Stimulated activated naive CD8-positive, alpha-beta T cell treated with anti-CD3 and anti-CD28 coated beads, Interleukin-15, amount 100 ng/mL, for 72 hours (primary cell): ENCODE results near the gene F5.

Source experiments
- ATAC-seq: fragments of 150-1000 bp; cut with Tn5 transposase; 2 replicates; pipeline ENCODE4 v1.10.0; 2021; ENCODE audit warnings: mild to moderate bottlenecking, moderate library complexity
- DNase-seq, 2 donors: peaks; one replicate each; pipeline ENCODE4 v3.0.0; 2021 to 2022
- H3K27ac Mint-ChIP-seq, 2 donors: one replicate each; pipeline ENCODE4 v1.8.0; 2022; ENCODE audit warnings: mild to moderate bottlenecking in 2 of 2, mixed read lengths in 2 of 2, moderate library complexity in 2 of 2
- H3K27me3 Mint-ChIP-seq: one replicate; pipeline ENCODE4 v1.8.0; 2022; ENCODE audit warnings: mixed read lengths
- H3K4me1 Mint-ChIP-seq: one replicate; pipeline ENCODE4 v1.8.0; 2022; ENCODE audit warnings: mild to moderate bottlenecking, mixed read lengths
- H3K4me3 Mint-ChIP-seq, 2 donors: one replicate each; pipeline ENCODE4 v1.8.0; 2022; ENCODE audit warnings: mild to moderate bottlenecking in 2 of 2, mixed read lengths in 2 of 2, moderate library complexity in 1 of 2
- H3K9me3 Mint-ChIP-seq, 2 donors: one replicate each; pipeline ENCODE4 v1.8.0; 2022; ENCODE audit warnings: mixed read lengths in 2 of 2

F5 gene

GRCh38 chr1:169487133-169487532, 99.1 kb downstream of the F5 start:
- DNase-seq (no peak), ATAC-seq (no peak)
- Mint-ChIP-seq H3K4me1 (peaks cover 56% of the 10 kb centered on the region), H3K9me3 (no peaks in the 10 kb centered on the region), H3K4me3 (peak overlapping the region; percentile 91 to 98), H3K27me3 (no peaks in the 10 kb centered on the region), H3K27ac (no peak overlapping the region)

GRCh38 chr1:169486281-169487051, 99.8 kb downstream of the F5 start:
- H3K4me3 Mint-ChIP-seq = peak overlapping the region; percentile 91 to 98

GRCh38 chr1:169485431-169486280, 100.6 kb downstream of the F5 start, which contains the start of gene SLC19A2:
TSS of gene SLC19A2 (minus strand) at chr1:169485944. CDS start at chr1:169485766, 178 bp downstream.
- peak; percentile 90 to 95 for DNase-seq
- Mint-ChIP-seq H3K4me3 (peak within 1 kb of the TSS; percentile 91 to 98), H3K9me3 (no peaks in the 10 kb centered on the region), H3K27me3 (no peaks in the 10 kb centered on the region), H3K27ac (peak within 1 kb of the TSS; percentile 86 to 91), H3K4me1 (peaks cover 66% of the 10 kb centered on the region)
- ATAC-seq = peak; percentile 98

More at GRCh38 chr1:169486281-169487051, 99.8 kb downstream of the F5 start:
- Mint-ChIP-seq H3K27ac (peak overlapping the region; percentile 80 to 91), H3K27me3 (no peaks in the 10 kb centered on the region), H3K4me1 (peaks cover 58% of the 10 kb centered on the region), H3K9me3 (no peaks in the 10 kb centered on the region)
- DNase-seq (no peak), ATAC-seq (peak; percentile 16)

- DNase-seq (peak; percentile 39 to 41), ATAC-seq (peak; percentile 48)
- H3K27me3 Mint-ChIP-seq = no peaks in the 10 kb centered on the region
- H3K27ac Mint-ChIP-seq = peak overlapping the region; percentile 14 to 86
- H3K4me1 Mint-ChIP-seq = peaks cover 70% of the 10 kb centered on the region
- H3K4me3 Mint-ChIP-seq = peak overlapping the region; percentile 91 to 98
- no peaks in the 10 kb centered on the region for H3K9me3 Mint-ChIP-seq
Observed at GRCh38 chr1:169484683-169485430, 101.4 kb downstream of the F5 start.

- Mint-ChIP-seq H3K27me3 (no peaks in the 10 kb centered on the region), H3K4me3 (peak overlapping the region; percentile 91 to 98), H3K4me1 (peaks cover 63% of the 10 kb centered on the region), H3K27ac (peak overlapping the region in 1 of 2 donors; percentile 23), H3K9me3 (no peaks in the 10 kb centered on the region)
- ATAC-seq (no peak), DNase-seq (no peak)
Observed at GRCh38 chr1:169484101-169484500, 102.2 kb downstream of the F5 start.

- H3K27me3 Mint-ChIP-seq = no peaks in the 10 kb centered on the region
- H3K4me3 Mint-ChIP-seq = peak overlapping the region; percentile 91 to 98
- no peak overlapping the region for H3K27ac Mint-ChIP-seq
- ATAC-seq (no peak), DNase-seq (no peak)
- peaks cover 60% of the 10 kb centered on the region for H3K4me1 Mint-ChIP-seq
- H3K9me3 Mint-ChIP-seq = no peaks in the 10 kb centered on the region
Observed at GRCh38 chr1:169483500-169483966, 102.7 kb downstream of the F5 start.

- Mint-ChIP-seq H3K4me1 (peaks cover 27% of the 10 kb centered on the region), H3K4me3 (no peak overlapping the region), H3K27ac (no peak overlapping the region), H3K9me3 (no peaks in the 10 kb centered on the region), H3K27me3 (no peaks in the 10 kb centered on the region)
- ATAC-seq (no peak), DNase-seq (no peak)
Observed at GRCh38 chr1:169479363-169480066, 106.8 kb downstream of the F5 start.

- H3K9me3 Mint-ChIP-seq = no peaks in the 10 kb centered on the region
- DNase-seq (no peak), ATAC-seq (no peak)
- H3K27me3 Mint-ChIP-seq = no peaks in the 10 kb centered on the region
- H3K4me1 Mint-ChIP-seq = peaks cover 14% of the 10 kb centered on the region
- H3K27ac Mint-ChIP-seq = no peak overlapping the region
- no peak overlapping the region for H3K4me3 Mint-ChIP-seq
Observed at GRCh38 chr1:169478094-169478672, 108.1 kb downstream of the F5 start.

GRCh38 chr1:169475806-169476387, 110.4 kb downstream of the F5 start:
- ATAC-seq (no peak), DNase-seq (no peak)
- Mint-ChIP-seq H3K4me3 (no peak overlapping the region), H3K27me3 (no peaks in the 10 kb centered on the region), H3K9me3 (no peaks in the 10 kb centered on the region), H3K4me1 (peaks cover 7% of the 10 kb centered on the region), H3K27ac (no peak overlapping the region)

- Mint-ChIP-seq H3K27ac (no peak overlapping the region), H3K9me3 (no peaks in the 10 kb centered on the region), H3K27me3 (no peaks in the 10 kb centered on the region), H3K4me3 (no peak overlapping the region), H3K4me1 (no peaks in the 10 kb centered on the region)
- ATAC-seq (no peak), DNase-seq (no peak)
Observed at GRCh38 chr1:169474302-169474995, 111.8 kb downstream of the F5 start.

GRCh38 chr1:169473347-169473746, 112.9 kb downstream of the F5 start:
- no peak for DNase-seq
- H3K27me3 Mint-ChIP-seq = no peaks in the 10 kb centered on the region
- no peak overlapping the region for H3K27ac Mint-ChIP-seq
- ATAC-seq = no peak
- H3K4me3 Mint-ChIP-seq = no peak overlapping the region
- H3K4me1 Mint-ChIP-seq = no peaks in the 10 kb centered on the region
- no peaks in the 10 kb centered on the region for H3K9me3 Mint-ChIP-seq

GRCh38 chr1:169472738-169473137, 113.5 kb downstream of the F5 start:
- ATAC-seq (no peak), DNase-seq (no peak)
- H3K27ac Mint-ChIP-seq = no peak overlapping the region
- H3K4me3 Mint-ChIP-seq = no peak overlapping the region
- no peaks in the 10 kb centered on the region for H3K27me3 Mint-ChIP-seq
- no peaks in the 10 kb centered on the region for H3K9me3 Mint-ChIP-seq
- no peaks in the 10 kb centered on the region for H3K4me1 Mint-ChIP-seq

GRCh38 chr1:169468982-169469381, 117.3 kb downstream of the F5 start:
- DNase-seq (no peak), ATAC-seq (no peak)
- H3K27me3 Mint-ChIP-seq = no peaks in the 10 kb centered on the region
- H3K4me3 Mint-ChIP-seq = no peak overlapping the region
- no peaks in the 10 kb centered on the region for H3K4me1 Mint-ChIP-seq
- H3K27ac Mint-ChIP-seq = no peak overlapping the region
- H3K9me3 Mint-ChIP-seq = no peaks in the 10 kb centered on the region
